HCT116 (cell line): Measurements from ENCODE around the gene TBCD. TPM values are rescaled to one million over a fixed set of nuclear protein-coding genes. Genes with fewer than 3 reads are reported as not detected.

Source experiments
- ATAC-seq: fragments of 200-7000 bp; cut with Tn5 transposase; 2 replicates; pipeline ENCODE4 v1.9.1; 2020; ENCODE audit warnings: mild to moderate bottlenecking, moderate library complexity
- BruUV-seq: library from RNA; stranded (reverse); fragments of 400-500 nt; replicated peaks from 2 replicates; lab custom pipeline; 2021; lab: Mats Ljungman, UMichigan
- CTCF ChIA-PET: fragments of 300-600 bp; sonication (Branson Sonifier 250); formaldehyde crosslinking; loops from one replicate; lab custom pipeline; 2021; ENCODE audit warnings: antibody characterized with exemption; lab: Charles Lee
- POLR2A ChIA-PET: fragments of 300-600, 350-600 bp; sonication (Branson Sonifier 250); formaldehyde crosslinking; loops from one replicate; lab custom pipeline; 2021; ENCODE audit warnings: antibody characterized with exemption; lab: Charles Lee
- RAD21 ChIA-PET, 2 experiments: fragments of 300-600 bp; sonication (Branson Sonifier 250); formaldehyde crosslinking; loops; one replicate each; lab custom pipeline; 2023; ENCODE audit warnings: low total read pairs in 2 of 2; ENCODE audit not compliant: uncharacterized antibody in 2 of 2, unreplicated experiment in 2 of 2, low non-redundant PET in 1 of 2; lab: Charles Lee
- DNase-seq: peaks from one replicate; pipeline ENCODE4 v3.0.0-alpha.2; 2010; ENCODE audit warnings: low read depth, low spot score
- H2AFZ ChIP-seq: fragments of 200-600 bp; shearing (Covaris generic), sonication (generic); 2 replicates; pipeline ENCODE4 v1.6.1; 2017; ENCODE audit warnings: low read depth, mixed run types, mixed read lengths, antibody characterized with exemption, low read length; ENCODE audit not compliant: poor library complexity, severe bottlenecking
- H3K27ac ChIP-seq: 2 replicates; pipeline ENCODE4 v1.5.1; 2012; ENCODE audit warnings: low read depth, low read length
- H3K27me3 ChIP-seq: fragments of 200-600 bp; sonication (generic); 2 replicates; pipeline ENCODE4 v1.6.1; 2016; ENCODE audit warnings: mixed run types, low read length, mixed read lengths; ENCODE audit not compliant: insufficient read depth
- H3K36me3 ChIP-seq, 2 experiments: fragments of 200-500 bp in 1 of 2; fragments of 200-600 bp in 1 of 2; sonication (Bioruptor generic) in 1 of 2; sonication (generic) in 1 of 2; 2 replicates each; pipeline versions ENCODE4 v1.5.1 to v1.6.1; 2014 to 2016; ENCODE audit warnings: low read length in 2 of 2, inconsistent platforms in 1 of 2, mixed read lengths in 1 of 2, mixed run types in 1 of 2; ENCODE audit not compliant: insufficient read depth in 2 of 2, control insufficient read depth in 1 of 2
- H3K4me1 ChIP-seq, 2 experiments: fragments of 200-600 bp in 1 of 2; sonication (generic) in 1 of 2; 2 replicates each; pipeline versions ENCODE4 v1.5.1 to v1.6.1; 2012 to 2017; ENCODE audit warnings: low read length in 2 of 2, inconsistent platforms in 1 of 2, mild to moderate bottlenecking in 1 of 2, mixed read lengths in 1 of 2, mixed run types in 1 of 2, moderate library complexity in 1 of 2; ENCODE audit not compliant: insufficient read depth in 2 of 2, control insufficient read depth in 1 of 2
- H3K4me2 ChIP-seq: fragments of 200-600 bp; sonication (generic); 2 replicates; pipeline ENCODE4 v1.6.1; 2017; ENCODE audit warnings: mixed run types, low read length, mixed read lengths
- H3K4me3 ChIP-seq, 2 experiments: fragments of 200-600 bp in 1 of 2; sonication (generic) in 1 of 2; replicated peaks in 1 of 2; 2 replicates each; pipeline ENCODE4 v1.5.1; 2011 to 2016; ENCODE audit warnings: low read length in 2 of 2, control low read depth in 1 of 2, low read depth in 1 of 2, mild to moderate bottlenecking in 1 of 2, mixed read lengths in 1 of 2, mixed run types in 1 of 2
- H3K79me2 ChIP-seq: fragments of 200-600 bp; sonication (generic); 2 replicates; pipeline ENCODE4 v1.6.1; 2017; ENCODE audit warnings: mild to moderate bottlenecking, mixed run types, low read length, moderate library complexity, mixed read lengths; ENCODE audit not compliant: insufficient read depth
- H3K9ac ChIP-seq: fragments of 200-600 bp; sonication (generic); 2 replicates; pipeline ENCODE4 v1.6.1; 2016; ENCODE audit warnings: low read length, mixed read lengths
- H3K9me2 ChIP-seq: fragments of 200-600 bp; sonication (generic), shearing (Covaris generic); 2 replicates; pipeline ENCODE4 v1.6.1; 2017; ENCODE audit warnings: mixed run types, mild to moderate bottlenecking, moderate library complexity; ENCODE audit not compliant: insufficient read depth
- H3K9me3 ChIP-seq, 2 experiments: fragments of 200-500 bp in 1 of 2; fragments of 200-600 bp in 1 of 2; sonication (Bioruptor generic) in 1 of 2; sonication (generic) in 1 of 2; 2 replicates each; pipeline ENCODE4 v1.6.1; 2014 to 2017; ENCODE audit warnings: low read length in 2 of 2, mixed read lengths in 2 of 2, inconsistent platforms in 1 of 2, low read depth in 1 of 2, mild to moderate bottlenecking in 1 of 2, mixed run types in 1 of 2, moderate library complexity in 1 of 2; ENCODE audit not compliant: control insufficient read depth in 1 of 2, insufficient read depth in 1 of 2
- H4K20me1 ChIP-seq: fragments of 200-600 bp; sonication (generic), shearing (Covaris generic); 2 replicates; pipeline ENCODE4 v1.6.1; 2017; ENCODE audit warnings: mixed run types, mild to moderate bottlenecking, moderate library complexity; ENCODE audit not compliant: insufficient read depth
- CBX3 ChIP-seq: IDR thresholded peaks from 2 replicates; pipeline ENCODE4 v1.6.1; 2012; ENCODE audit warnings: low read depth
- CEBPB ChIP-seq: IDR thresholded peaks from 2 replicates; pipeline ENCODE4 v1.6.1; 2012; ENCODE audit warnings: low read depth
- ELF1 ChIP-seq: IDR thresholded peaks from 2 replicates; pipeline ENCODE4 v1.6.1; 2012; ENCODE audit warnings: low read depth, borderline replicate concordance
- EZH2 ChIP-seq: fragments of 200-600 bp; sonication (generic); IDR thresholded peaks from 2 replicates; pipeline ENCODE4 v1.6.1; 2017; ENCODE audit warnings: antibody characterized with exemption, mixed run types
- JUND ChIP-seq: IDR thresholded peaks from 2 replicates; pipeline ENCODE4 v1.6.1; 2012
- POLR2A ChIP-seq: IDR thresholded peaks from 2 replicates; pipeline ENCODE4 v1.7.0; 2011; ENCODE audit warnings: borderline replicate concordance; ENCODE audit not compliant: insufficient read depth, insufficient read length; ENCODE audit errors: extremely low read depth
- SRF ChIP-seq: IDR thresholded peaks from 2 replicates; pipeline ENCODE4 v1.6.1; 2012; ENCODE audit warnings: low read depth
- YY1 ChIP-seq: IDR thresholded peaks from 2 replicates; pipeline ENCODE4 v1.6.1; 2011; ENCODE audit warnings: low read length, low read depth, moderate library complexity, mild to moderate bottlenecking; ENCODE audit not compliant: insufficient replicate concordance; ENCODE audit errors: extremely low read depth
- ZFX ChIP-seq: fragments of 450-650 bp; IDR thresholded peaks from 2 replicates; pipeline ENCODE4 v1.6.1; 2017
- ZNF274 ChIP-seq: fragments of 200-500 bp; sonication (Bioruptor generic); IDR thresholded peaks from 2 replicates; pipeline ENCODE4 v1.6.1; 2014; ENCODE audit warnings: mild to moderate bottlenecking, low read depth, low read length, inconsistent platforms
- intact Hi-C: fragments of 100-400 bp; cut with micrococcal nuclease; formaldehyde crosslinking; loops from 2 replicates; pipeline ENCODE4 v1.10.0; 2022
- total RNA-seq: library from RNA; stranded (reverse); gene quantifications from one replicate; pipeline ENCODE4 v1.2.1, GENCODE V29; 2021; ENCODE audit not compliant: unreplicated experiment
- TF ChIP-seq, protein P1 (sequence below): IDR thresholded peaks from 2 replicates; pipeline ENCODE4 v1.6.1; 2011; ENCODE audit warnings: mild to moderate bottlenecking, low read length, moderate library complexity; ENCODE audit not compliant: insufficient replicate concordance; ENCODE audit errors: extremely low read depth

The TBCD gene
- total RNA-seq, 1 experiment from 2014 or later, result 152 TPM

DNA sequence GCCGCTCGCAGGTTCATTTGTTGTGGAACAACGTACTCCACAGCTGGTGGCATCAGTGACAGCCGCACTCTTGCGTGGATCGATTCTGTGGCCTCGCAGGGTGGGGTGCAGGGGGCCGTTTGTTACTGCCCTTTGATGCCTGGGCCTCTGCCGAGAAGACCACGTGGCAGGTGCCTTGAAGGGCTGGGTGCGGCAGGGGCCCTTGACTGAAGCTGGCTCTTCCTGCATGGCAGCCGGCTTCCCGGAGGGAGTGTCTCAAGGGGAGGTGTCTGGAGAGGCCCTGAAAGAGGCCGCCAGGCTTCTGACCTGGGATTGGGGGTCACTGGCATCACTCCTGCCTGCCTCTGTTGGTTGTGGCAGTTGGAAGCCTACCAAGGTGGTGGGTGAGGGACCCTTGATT is 43.8 kb downstream of the TBCD start:
- H3K9me3 ChIP-seq, result no peaks in the 10 kb centered on the region
- CTCF ChIA-PET, result no interaction called here
- H3K79me2 ChIP-seq, result peaks cover 41% of the 10 kb centered on the region
- no peaks in the 10 kb centered on the region for H3K9me2 ChIP-seq
- H3K4me3 ChIP-seq, result no peak overlapping the region
- BruUV-seq, result no TSS peak
- DNase-seq (no peak), ATAC-seq (no peak)
- RAD21 ChIA-PET, result no interaction called here
- H3K27me3 ChIP-seq, result no peaks in the 10 kb centered on the region
- H3K9ac ChIP-seq, result no peak overlapping the region
- intact Hi-C loops, result no loop called here
- H3K4me1 ChIP-seq, result peaks cover 0 to 5% of the 10 kb centered on the region in 2 experiments; a peak in 1 of 4 replicates
- no peak overlapping the region for H3K4me2 ChIP-seq
- TF ChIP-seq CEBPB (no peak), CBX3 (no peak), SRF (no peak), JUND (no peak), YY1 (no peak), ELF1 (no peak), POLR2A (no peak), ZNF274 (no peak), ZFX (no peak), EZH2 (no peak)
- TF ChIP-seq, protein P1, sequence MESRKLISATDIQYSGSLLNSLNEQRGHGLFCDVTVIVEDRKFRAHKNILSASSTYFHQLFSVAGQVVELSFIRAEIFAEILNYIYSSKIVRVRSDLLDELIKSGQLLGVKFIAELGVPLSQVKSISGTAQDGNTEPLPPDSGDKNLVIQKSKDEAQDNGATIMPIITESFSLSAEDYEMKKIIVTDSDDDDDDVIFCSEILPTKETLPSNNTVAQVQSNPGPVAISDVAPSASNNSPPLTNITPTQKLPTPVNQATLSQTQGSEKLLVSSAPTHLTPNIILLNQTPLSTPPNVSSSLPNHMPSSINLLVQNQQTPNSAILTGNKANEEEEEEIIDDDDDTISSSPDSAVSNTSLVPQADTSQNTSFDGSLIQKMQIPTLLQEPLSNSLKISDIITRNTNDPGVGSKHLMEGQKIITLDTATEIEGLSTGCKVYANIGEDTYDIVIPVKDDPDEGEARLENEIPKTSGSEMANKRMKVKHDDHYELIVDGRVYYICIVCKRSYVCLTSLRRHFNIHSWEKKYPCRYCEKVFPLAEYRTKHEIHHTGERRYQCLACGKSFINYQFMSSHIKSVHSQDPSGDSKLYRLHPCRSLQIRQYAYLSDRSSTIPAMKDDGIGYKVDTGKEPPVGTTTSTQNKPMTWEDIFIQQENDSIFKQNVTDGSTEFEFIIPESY, result no peak
- H3K27ac ChIP-seq, result no peak overlapping the region
- H3K36me3 ChIP-seq, result peaks cover 3 to 15% of the 10 kb centered on the region in 2 experiments; a peak in 2 of 4 replicates
- POLR2A ChIA-PET, result no interaction called here
- H4K20me1 ChIP-seq, result no peaks in the 10 kb centered on the region
- no peak overlapping the region for H2AFZ ChIP-seq
